Activated B cell treated with CpG ODN at 0.5 μM for 24 hours (primary cell): ENCODE measurements around the gene AIDA. TPM values are rescaled to one million over a fixed set of nuclear protein-coding genes. Genes with fewer than 3 reads are reported as not detected.

Experiments used
- ATAC-seq: fragments of 200-7000 bp; cut with Tn5 transposase; one replicate; pipeline ENCODE4 v1.10.0; 2021; ENCODE audit warnings: low read depth, mild to moderate bottlenecking, moderate library complexity
- CTCF ChIA-PET: fragments of 350-600 bp; sonication (Branson Sonifier 250); formaldehyde crosslinking; loops from one replicate; lab custom pipeline; 2021; ENCODE audit warnings: antibody characterized with exemption; lab: Charles Lee
- POLR2A ChIA-PET: fragments of 350-600 bp; sonication (Branson Sonifier 250); formaldehyde crosslinking; loops from one replicate; lab custom pipeline; 2021; ENCODE audit warnings: antibody characterized with exemption; lab: Charles Lee
- DNase-seq: peaks from one replicate; pipeline ENCODE4 v3.0.0; 2022
- H3K27ac Mint-ChIP-seq: one replicate; pipeline ENCODE4 v1.8.0; 2020; ENCODE audit warnings: mixed read lengths
- H3K27me3 Mint-ChIP-seq: one replicate; pipeline ENCODE4 v1.8.0; 2021; ENCODE audit warnings: mixed read lengths
- H3K36me3 Mint-ChIP-seq: one replicate; pipeline ENCODE4 v1.8.0; 2021; ENCODE audit warnings: low read depth, mixed read lengths
- H3K4me1 Mint-ChIP-seq: one replicate; pipeline ENCODE4 v1.8.0; 2021; ENCODE audit warnings: mixed read lengths
- H3K4me3 Mint-ChIP-seq: one replicate; pipeline ENCODE4 v1.8.0; 2020; ENCODE audit warnings: mild to moderate bottlenecking, mixed read lengths
- H3K9me3 Mint-ChIP-seq: one replicate; pipeline ENCODE4 v1.8.0; 2020; ENCODE audit warnings: mixed read lengths
- CTCF ChIP-seq: fragments of 200-600 bp; IDR thresholded peaks from one replicate; pipeline ENCODE4 v1.8.0; 2022; ENCODE audit warnings: antibody characterized with exemption, mild to moderate bottlenecking
- intact Hi-C: fragments of 100-400 bp; cut with micrococcal nuclease; formaldehyde crosslinking; loops from one replicate; pipeline ENCODE4 v1.15.1; 2024
- total RNA-seq: library from RNA; stranded (reverse); gene quantifications from 2 replicates; pipeline ENCODE4 v1.2.3, GENCODE V29; 2022

The AIDA gene
- total RNA-seq, 1 donor from 2014 or later: 54.3 TPM

DNA sequence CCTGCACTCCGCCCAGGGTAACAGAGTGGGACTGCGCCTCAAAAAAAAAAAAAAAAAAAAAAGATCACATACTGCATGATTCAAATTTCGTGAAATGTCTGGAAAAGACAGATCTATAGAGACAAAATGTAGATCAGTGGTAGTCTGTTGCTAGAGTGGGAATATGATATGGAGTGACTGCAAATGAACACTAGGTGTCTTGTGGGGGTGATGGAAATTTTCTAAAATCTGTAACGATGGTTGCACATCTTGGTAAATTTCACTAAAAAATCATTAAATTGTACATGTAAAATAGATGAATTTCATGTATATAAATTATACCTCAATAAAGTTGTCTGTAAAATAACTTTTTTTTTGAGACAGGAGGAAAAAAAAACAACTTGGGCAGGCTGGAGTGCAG is 5.5 kb downstream of the AIDA start:
- Mint-ChIP-seq H3K36me3 (peaks cover 69% of the 10 kb centered on the region), H3K27ac (peak overlapping the region; percentile 0), H3K4me3 (no peak overlapping the region), H3K4me1 (peaks cover 72% of the 10 kb centered on the region), H3K27me3 (no peaks in the 10 kb centered on the region), H3K9me3 (peaks cover 5% of the 10 kb centered on the region)
- intact Hi-C loops: no loop called here
- ChIA-PET POLR2A (no interaction called here), CTCF (no interaction called here)
- no peak for TF ChIP-seq CTCF
- ATAC-seq: no peak
- DNase-seq: no peak

DNA sequence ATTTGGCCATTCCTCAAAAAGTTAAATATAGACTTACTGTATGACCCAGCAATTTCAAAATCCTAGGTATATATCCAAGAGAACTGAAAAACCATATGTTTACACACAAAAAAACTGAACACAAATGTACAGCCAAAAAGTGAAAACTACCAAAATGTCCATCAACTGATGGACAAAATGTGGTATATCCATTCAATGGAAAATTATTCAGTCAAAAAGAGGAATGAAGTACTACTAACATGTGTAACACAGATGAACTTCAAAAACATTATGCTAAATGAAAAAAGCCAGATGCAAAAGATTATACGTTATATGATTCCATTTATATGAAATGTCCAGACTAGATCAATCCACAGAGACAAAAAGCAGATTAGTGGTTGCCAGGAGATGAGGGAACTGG is 8.0 kb downstream of the AIDA start:
- peaks cover 5% of the 10 kb centered on the region for H3K9me3 Mint-ChIP-seq
- POLR2A ChIA-PET: interaction anchor here (1.2 kb wide), 1 partner anchor 9 kb away, joined by 5 read pairs; the partner anchor contains the start of genes AIDA and BROX
- ATAC-seq: no peak
- H3K27me3 Mint-ChIP-seq: no peaks in the 10 kb centered on the region
- intact Hi-C loops: no loop called here
- no peak overlapping the region for H3K4me3 Mint-ChIP-seq
- no peak overlapping the region for H3K27ac Mint-ChIP-seq
- peaks cover 51% of the 10 kb centered on the region for H3K4me1 Mint-ChIP-seq
- no peak for DNase-seq
- peaks cover 70% of the 10 kb centered on the region for H3K36me3 Mint-ChIP-seq
- no peak for TF ChIP-seq CTCF
- CTCF ChIA-PET: no interaction called here

GRCh38 chr1:222702210-222702609 is 10.1 kb downstream of the AIDA start:
- peaks cover 67% of the 10 kb centered on the region for H3K36me3 Mint-ChIP-seq

GRCh38 chr1:222697826-222698225 is 14.5 kb downstream of the AIDA start:
- intact Hi-C loops: loop anchor here (2.0 kb wide), 1 partner anchor 13 kb away; no protein-coding TSS in a partner anchor
- no peak for TF ChIP-seq CTCF
- CTCF ChIA-PET: interaction anchor here (1.7 kb wide), 1 partner anchor 44 kb away, joined by 3 read pairs; no protein-coding TSS in a partner anchor
- POLR2A ChIA-PET: interaction anchor here (0.7 kb wide), 1 partner anchor 32 kb away, joined by 8 read pairs; no protein-coding TSS in a partner anchor
- Mint-ChIP-seq H3K36me3 (peaks cover 49% of the 10 kb centered on the region), H3K9me3 (no peaks in the 10 kb centered on the region), H3K27ac (no peak overlapping the region), H3K27me3 (no peaks in the 10 kb centered on the region), H3K4me3 (no peak overlapping the region), H3K4me1 (peaks cover 28% of the 10 kb centered on the region)
- no peak for DNase-seq
- no peak for ATAC-seq

More at GRCh38 chr1:222702210-222702609, 10.1 kb downstream of the AIDA start:
- intact Hi-C loops: no loop called here
- CTCF ChIA-PET: no interaction called here
- ATAC-seq (no peak), DNase-seq (no peak)
- H3K4me1 Mint-ChIP-seq: peaks cover 38% of the 10 kb centered on the region
- no peak for TF ChIP-seq CTCF
- H3K4me3 Mint-ChIP-seq: no peak overlapping the region
- no peaks in the 10 kb centered on the region for H3K27me3 Mint-ChIP-seq
- peaks cover 5% of the 10 kb centered on the region for H3K9me3 Mint-ChIP-seq
- H3K27ac Mint-ChIP-seq: no peak overlapping the region
- POLR2A ChIA-PET: no interaction called here

DNA sequence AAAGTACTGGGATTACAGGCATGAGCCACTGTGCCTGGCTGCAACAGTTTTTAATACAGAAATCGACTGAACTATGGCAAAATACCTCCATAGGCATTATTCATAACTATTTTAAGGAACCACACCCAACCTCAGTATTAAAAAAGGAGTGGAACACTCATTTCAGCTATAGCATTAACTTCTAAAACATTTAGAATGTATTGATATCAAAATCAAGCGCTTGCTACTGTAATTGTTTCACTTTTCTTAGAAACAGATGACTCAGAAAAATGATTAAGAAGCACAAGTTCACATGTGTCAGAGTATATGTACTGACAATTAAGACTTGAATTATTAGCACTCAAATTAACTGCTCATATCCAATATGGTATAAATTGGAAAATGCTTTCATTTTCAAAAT is 15.1 kb downstream of the AIDA start:
- ChIA-PET POLR2A (interaction anchor here (0.7 kb wide), 1 partner anchor 32 kb away, joined by 8 read pairs; no protein-coding TSS in a partner anchor), CTCF (interaction anchor here (1.7 kb wide), 1 partner anchor 43 kb away, joined by 3 read pairs; no protein-coding TSS in a partner anchor)
- DNase-seq: no peak
- intact Hi-C loops: loop anchor here (2.0 kb wide), 1 partner anchor 14 kb away; no protein-coding TSS in a partner anchor
- peaks cover 49% of the 10 kb centered on the region for H3K36me3 Mint-ChIP-seq
- no peak for TF ChIP-seq CTCF
- ATAC-seq: no peak
- peaks cover 28% of the 10 kb centered on the region for H3K4me1 Mint-ChIP-seq
- H3K27me3 Mint-ChIP-seq: no peaks in the 10 kb centered on the region
- H3K27ac Mint-ChIP-seq: no peak overlapping the region
- no peak overlapping the region for H3K4me3 Mint-ChIP-seq
- no peaks in the 10 kb centered on the region for H3K9me3 Mint-ChIP-seq
